Lower leg skin (tissue), 4 donors: Measurements from ENCODE around the gene KRT6A. TPM values are rescaled to one million over a fixed set of nuclear protein-coding genes. Genes with fewer than 3 reads are reported as not detected.

Source experiments
- DNase-seq, 2 donors: peaks; one replicate each; pipeline ENCODE4 v3.0.0-alpha.2; 2019; ENCODE audit warnings: low spot score in 2 of 2
- H3K4me3 ChIP-seq: fragments of 200-600 bp; sonication (generic); 2 replicates; pipeline ENCODE4 v1.5.1; 2017; ENCODE audit warnings: mild to moderate bottlenecking, low read depth; ENCODE audit not compliant: poor library complexity, severe bottlenecking
- POLR2A ChIP-seq, 2 donors: fragments of 450-650 bp; IDR thresholded peaks; one replicate each; pipeline ENCODE4 v1.6.1; 2016 to 2017; ENCODE audit warnings: antibody characterized with exemption in 2 of 2, mild to moderate bottlenecking in 1 of 2, moderate library complexity in 1 of 2
- WGBS, 2 donors: methylation state at CpG; one replicate each; pipeline ENCODE4 v1.1.5; 2018; 5-methylcytosine and 5-hydroxymethylcytosine counted together
- intact Hi-C: fragments of 100-400 bp; cut with DNase I; formaldehyde crosslinking; loops from one replicate; pipeline ENCODE4 v1.15.0; 2023; ENCODE audit warnings: low total_unique reads
- total RNA-seq, 4 donors: library from RNA; depleted of rRNA; stranded (reverse); fragments of >200 nt; gene quantifications; one replicate each; pipeline ENCODE4 v1.1.0, GENCODE V29; 2016
- TF ChIP-seq, protein P1 (sequence below), 3 donors: fragments of 450-650 bp; IDR thresholded peaks; one replicate each; pipeline ENCODE4 v1.5.1; 2016; ENCODE audit warnings: antibody characterized with exemption in 3 of 3, mild to moderate bottlenecking in 3 of 3, moderate library complexity in 2 of 3

The KRT6A gene
- total RNA-seq, 4 donors from 2014 or later = 75.3 to 617 (median 182) TPM

DNA sequence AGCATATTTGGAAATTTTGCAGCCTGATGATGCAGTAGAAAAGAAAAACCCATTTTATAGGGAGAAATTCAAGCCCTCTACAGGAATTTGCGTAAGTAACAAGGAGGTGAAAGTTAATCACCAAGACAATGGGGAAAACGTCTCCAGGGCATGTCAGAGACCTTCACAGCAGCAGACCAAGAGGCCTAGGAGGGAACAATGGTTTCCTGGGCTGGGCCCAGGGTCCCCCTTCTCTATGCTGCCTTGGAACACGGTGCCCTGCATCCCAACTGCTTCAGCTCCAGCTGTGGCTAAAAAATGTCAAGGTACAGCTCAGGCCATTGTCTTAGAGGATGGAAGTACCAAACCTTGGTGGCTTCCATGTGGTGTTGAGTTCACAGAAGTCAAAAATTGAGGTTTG is 13.0 kb downstream of the KRT6A start:
- no peak for DNase-seq
- intact Hi-C loops = no loop called here
- H3K4me3 ChIP-seq = no peak overlapping the region
- WGBS, 2 donors = 59 to 64% methylated on average over 3 of the region's 3 CpGs
- no peak for TF ChIP-seq POLR2A (IDR thresholded peaks at IDR 0.05)
- TF ChIP-seq, protein P1, sequence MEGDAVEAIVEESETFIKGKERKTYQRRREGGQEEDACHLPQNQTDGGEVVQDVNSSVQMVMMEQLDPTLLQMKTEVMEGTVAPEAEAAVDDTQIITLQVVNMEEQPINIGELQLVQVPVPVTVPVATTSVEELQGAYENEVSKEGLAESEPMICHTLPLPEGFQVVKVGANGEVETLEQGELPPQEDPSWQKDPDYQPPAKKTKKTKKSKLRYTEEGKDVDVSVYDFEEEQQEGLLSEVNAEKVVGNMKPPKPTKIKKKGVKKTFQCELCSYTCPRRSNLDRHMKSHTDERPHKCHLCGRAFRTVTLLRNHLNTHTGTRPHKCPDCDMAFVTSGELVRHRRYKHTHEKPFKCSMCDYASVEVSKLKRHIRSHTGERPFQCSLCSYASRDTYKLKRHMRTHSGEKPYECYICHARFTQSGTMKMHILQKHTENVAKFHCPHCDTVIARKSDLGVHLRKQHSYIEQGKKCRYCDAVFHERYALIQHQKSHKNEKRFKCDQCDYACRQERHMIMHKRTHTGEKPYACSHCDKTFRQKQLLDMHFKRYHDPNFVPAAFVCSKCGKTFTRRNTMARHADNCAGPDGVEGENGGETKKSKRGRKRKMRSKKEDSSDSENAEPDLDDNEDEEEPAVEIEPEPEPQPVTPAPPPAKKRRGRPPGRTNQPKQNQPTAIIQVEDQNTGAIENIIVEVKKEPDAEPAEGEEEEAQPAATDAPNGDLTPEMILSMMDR (IDR thresholded peaks at IDR 0.05) = no peak

- intact Hi-C loops = no loop called here
- 65 to 96% methylated on average over 2 of the region's 2 CpGs for WGBS, 2 donors
- no peak overlapping the region for H3K4me3 ChIP-seq
- no peak for DNase-seq
- TF ChIP-seq, protein P1 (IDR thresholded peaks at IDR 0.05) = no peak
- no peak for TF ChIP-seq POLR2A (IDR thresholded peaks at IDR 0.05)
These were observed 15.4 kb downstream of the KRT6A start for GRCh38 chr12:52477651-52478050.

- no peak for DNase-seq
- no peak for TF ChIP-seq POLR2A (IDR thresholded peaks at IDR 0.05)
- TF ChIP-seq, protein P1 (IDR thresholded peaks at IDR 0.05) = no peak
- intact Hi-C loops = no loop called here
- WGBS, 2 donors = 92 to 97% methylated on average over 2 of the region's 2 CpGs
- H3K4me3 ChIP-seq = no peak overlapping the region
These were observed 18.8 kb downstream of the KRT6A start for GRCh38 chr12:52474212-52474611.

DNA sequence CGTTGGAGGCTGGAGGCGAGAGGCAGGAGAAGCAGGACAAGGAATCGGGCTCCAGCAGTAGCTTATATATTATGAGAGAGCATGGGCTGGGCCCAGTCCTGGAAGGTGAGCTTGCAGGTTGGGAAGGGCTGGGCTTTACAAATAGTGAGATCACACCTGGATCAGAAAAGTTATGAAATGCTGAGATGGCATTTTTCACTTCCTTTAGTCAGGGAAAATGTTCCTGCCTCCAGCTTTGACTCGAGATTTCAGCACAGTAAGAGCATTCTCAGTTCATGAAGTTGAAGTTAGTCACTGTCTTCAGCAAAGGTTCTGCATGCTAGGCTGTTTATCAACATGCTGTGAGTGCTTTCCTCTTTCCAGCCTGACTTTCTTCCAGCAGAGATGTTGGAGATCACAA is 19.3 kb downstream of the KRT6A start, which contains the start of gene KRT6C:
KRT6C (minus strand) TSS at position 38 of the 400 bp plus-strand sequence. CDS start 68 bp downstream, outside the sequence.
- no peak for DNase-seq
- intact Hi-C loops = no loop called here
- 49 to 73% methylated on average over 4 of the region's 4 CpGs for WGBS, 2 donors
- TF ChIP-seq POLR2A (IDR thresholded peaks at IDR 0.05) = no peak
- TF ChIP-seq, protein P1 (IDR thresholded peaks at IDR 0.05) = no peak
- H3K4me3 ChIP-seq = no peak within 1 kb of the TSS

DNA sequence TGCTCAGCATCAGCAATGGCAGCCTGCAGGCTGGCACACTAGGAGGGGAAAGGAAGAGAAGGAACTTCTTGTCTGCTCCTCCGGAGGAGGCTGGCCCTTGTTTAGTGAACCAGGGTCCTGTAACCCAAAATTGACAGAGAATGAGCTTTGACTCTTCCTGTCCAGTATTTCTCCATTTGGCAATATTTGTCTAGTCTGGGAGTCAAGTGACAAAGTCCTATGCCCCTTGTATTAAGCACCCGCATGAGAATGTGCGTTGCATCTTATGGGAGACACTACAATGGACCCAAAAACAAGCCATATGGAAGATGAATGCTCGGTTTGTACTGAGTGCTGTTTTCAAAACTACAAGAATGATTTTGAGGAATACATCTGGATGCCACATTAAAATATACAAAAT is 23.2 kb downstream of the KRT6A start:
- H3K4me3 ChIP-seq = no peak overlapping the region
- WGBS, 2 donors = 73 to 78% methylated on average over 4 of the region's 4 CpGs
- intact Hi-C loops = no loop called here
- no peak for DNase-seq
- TF ChIP-seq, protein P1 (IDR thresholded peaks at IDR 0.05) = no peak
- no peak for TF ChIP-seq POLR2A (IDR thresholded peaks at IDR 0.05)

DNA sequence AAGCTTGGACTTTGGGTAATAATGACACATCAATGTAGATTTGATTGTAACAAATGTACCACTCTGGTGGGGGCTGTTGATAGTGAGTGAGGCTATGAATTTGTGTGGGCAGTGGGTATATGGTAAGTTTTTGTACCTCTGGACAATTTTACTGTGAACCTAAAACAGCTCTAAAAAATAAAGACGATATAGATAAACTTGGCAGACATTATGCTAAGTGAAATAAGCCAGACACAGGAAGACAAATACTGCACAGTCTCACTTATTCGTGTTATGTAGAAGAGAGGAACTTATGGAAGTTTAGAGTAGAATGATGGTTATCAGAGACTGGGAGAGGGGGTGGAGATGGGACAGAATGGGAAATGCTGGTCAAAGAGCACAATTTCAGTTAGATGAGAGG is 28.2 kb downstream of the KRT6A start:
- no peak overlapping the region for H3K4me3 ChIP-seq
- no peak for DNase-seq
- TF ChIP-seq, protein P1 (IDR thresholded peaks at IDR 0.05) = no peak
- no peak for TF ChIP-seq POLR2A (IDR thresholded peaks at IDR 0.05)
- 52 to 68% methylated on average over 2 of the region's 2 CpGs for WGBS, 2 donors
- intact Hi-C loops = no loop called here
